ENCODE results near the gene C20orf144. TPM values are rescaled to one million over a fixed set of nuclear protein-coding genes. Genes with fewer than 3 reads are reported as not detected.

Gene C20orf144
- total RNA-seq, 1 donor from 2014 or later, result 0.24 TPM

GRCh38 chr20:33649201-33649681 lies 12.9 kb upstream of the C20orf144 start:
- DNase-seq (ENCODE audit: low read depth), result peak; percentile 79

GRCh38 chr20:33650111-33650752 lies 11.9 kb upstream of the C20orf144 start:
- DNase-seq (ENCODE audit: low read depth), result no peak

DNA sequence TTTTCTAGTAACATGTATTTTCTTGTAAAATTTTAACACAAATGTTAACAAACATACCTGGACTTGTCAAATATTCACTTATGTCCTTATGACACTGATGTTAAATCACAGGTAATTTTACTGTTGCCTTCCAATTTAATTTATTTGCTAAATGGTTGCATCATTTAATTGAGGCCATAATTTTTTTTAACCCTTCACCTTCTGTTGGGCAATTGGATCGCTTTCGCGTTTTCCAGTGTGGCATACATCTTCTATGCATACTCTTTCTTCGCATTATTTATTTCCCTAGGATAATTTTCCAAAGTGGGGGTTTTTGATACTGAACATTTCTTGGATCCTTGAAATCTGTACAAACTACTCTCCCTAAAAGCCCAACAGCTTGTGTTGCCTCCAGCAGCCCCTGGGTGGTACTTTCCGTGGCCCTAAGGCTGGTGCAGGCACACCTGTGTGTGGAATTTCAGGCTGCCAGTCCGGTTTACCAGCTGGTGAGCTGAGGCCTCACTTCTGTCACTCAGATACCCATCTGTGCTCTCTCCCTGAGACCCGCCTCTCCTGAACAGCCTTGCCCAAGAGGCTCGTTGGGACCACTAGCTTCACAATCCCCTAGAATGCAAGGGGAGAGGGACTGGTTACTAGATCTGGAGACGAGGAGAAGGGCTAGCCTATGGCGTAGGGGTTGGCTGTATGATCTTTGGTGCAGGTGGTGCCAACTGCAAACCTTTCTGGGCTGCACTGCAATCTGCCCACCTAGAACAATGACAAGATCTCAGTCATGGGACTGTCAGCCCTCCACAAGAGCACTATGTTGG lies 11.2 kb upstream of the C20orf144 start:
- DNase-seq (ENCODE audit: low read depth), result no peak

DNA sequence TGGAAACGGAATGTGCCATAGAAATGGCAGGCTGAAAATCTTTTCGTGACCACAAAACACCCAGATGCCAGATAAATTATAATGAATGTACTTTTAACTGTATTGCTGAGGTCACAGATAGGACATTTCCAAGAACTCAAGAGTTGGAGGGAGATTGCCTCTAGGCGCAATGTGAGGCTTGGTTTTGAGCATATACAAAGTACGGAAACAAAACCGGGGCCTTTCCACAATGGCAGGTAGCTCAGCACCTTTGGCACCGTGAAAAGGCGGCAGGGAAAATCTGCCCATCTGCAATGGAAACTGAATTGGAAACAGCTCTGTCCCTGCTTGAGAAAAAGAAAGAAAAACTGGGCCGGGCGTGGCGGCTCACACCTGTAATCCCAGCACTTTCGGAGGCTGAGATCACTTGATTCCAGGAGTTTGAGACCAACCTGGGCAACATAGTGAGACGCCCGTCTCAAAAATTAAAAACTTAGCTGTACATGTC lies 10.5 kb upstream of the C20orf144 start:
- no peak for DNase-seq (ENCODE audit: low read depth)

GRCh38 chr20:33653218-33653899 lies 8.8 kb upstream of the C20orf144 start:
- peak; percentile 74 for DNase-seq (ENCODE audit: low read depth)

- DNase-seq (ENCODE audit: low read depth), result peak; percentile 46
These were observed 8.1 kb upstream of the C20orf144 start for GRCh38 chr20:33653900-33654596.

DNA sequence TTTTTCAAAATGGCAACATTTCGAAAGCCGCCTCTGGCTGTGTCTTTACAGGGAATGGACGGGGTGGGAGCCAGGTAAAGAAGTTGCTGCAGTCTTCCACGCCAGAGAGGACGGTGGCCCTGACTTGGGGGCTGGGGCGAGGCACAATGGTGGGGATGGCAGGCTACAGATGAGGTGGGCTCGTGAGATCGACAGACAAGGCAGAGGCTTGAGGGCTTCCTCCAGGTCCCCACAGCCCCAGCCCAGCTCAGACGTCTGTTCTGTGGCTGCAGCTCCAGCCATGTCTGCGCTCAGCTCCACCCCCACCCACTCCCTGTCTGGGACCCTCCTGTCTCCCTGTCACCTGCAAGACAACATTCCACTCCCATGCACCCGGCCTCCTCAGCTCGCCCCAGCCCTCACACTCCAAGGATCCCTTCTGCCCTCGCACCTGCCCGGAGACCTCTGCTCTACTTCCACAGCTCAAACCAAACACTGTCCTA lies 7.4 kb upstream of the C20orf144 start:
- DNase-seq (ENCODE audit: low read depth), result no peak

GRCh38 chr20:33655164-33655563 lies 7.0 kb upstream of the C20orf144 start:
- no peak for DNase-seq (ENCODE audit: low read depth)

DNA sequence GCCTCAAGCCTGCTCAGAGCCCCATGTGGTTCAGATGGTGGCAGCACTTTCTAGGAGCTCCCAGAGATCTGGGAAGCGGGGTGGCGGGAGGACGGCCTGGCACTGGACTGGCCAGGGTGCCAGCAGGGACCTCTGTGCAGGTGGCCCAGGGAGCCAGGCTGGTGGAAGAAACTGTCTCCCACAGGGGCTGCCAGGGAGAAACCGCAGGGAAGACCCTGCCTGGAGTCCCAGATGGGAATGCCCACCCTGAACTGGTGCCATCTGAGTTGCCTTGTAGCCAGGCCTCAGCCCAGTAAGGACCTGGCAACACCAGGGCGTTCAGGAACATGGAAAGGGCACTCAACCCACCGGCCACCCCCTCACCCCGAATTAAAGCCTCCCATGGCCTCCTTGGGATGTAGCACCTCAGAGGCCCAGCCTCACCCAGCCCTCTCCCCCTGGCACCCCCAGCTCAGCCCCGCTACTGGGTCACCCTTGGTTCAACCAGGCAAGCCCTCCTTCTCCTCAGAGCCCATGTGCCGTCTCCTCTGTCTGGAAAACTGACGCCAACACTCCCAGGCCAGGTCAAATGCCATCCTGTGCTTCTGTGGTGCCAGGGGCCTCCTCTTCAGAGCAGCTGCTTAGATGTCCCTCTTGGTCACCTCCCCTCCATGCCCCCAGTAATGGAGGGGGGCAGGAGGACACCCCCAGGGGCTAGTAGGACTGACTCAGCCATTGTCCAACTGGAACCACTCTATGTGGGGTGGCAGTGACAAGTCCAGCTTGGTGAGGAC lies 5.9 kb upstream of the C20orf144 start:
- DNase-seq (ENCODE audit: low read depth), result no peak

DNA sequence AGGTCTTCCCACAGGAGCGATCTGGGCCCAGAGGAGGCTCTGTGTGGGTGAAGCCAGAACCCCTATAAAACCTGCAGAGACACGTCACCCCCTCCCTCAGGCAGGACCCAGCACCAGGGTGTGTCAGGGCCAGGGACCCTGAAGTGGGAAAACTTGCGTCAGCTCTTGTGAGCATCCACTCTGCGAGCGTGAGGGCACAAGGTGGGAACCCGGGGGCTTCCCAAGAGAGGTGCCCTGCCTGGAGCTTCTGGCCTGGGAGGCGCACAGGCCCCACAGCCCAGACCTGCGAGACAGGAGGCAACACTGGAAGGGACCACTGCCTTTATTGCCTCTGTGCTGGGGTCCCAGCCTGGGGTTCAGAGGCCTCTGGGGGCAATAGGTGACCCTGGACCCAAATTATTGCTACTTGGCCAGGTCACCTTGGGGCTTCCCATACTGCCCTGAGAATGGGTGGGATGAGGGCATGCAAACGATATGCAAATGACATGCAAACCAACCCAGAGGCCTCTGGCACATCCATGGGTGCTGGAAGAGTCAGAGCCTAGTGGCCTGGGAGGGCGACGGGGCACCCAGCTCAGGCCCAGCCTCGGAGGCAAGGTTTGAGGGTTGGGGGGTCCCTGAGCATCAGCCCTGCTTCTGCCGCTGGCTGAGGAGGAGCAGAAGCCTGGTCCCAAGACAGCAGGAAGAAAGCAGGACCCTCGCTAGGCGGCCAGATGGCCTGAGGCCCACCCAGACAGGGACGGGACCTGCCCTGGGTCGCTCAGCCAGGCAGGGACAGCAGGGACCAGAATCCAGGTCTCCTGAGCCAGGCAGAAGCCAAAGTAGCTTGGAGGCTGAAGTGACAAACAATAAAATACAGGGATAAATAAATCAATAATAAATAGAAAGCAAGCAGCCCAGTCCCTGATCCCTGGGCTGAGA lies 5.1 kb upstream of the C20orf144 start:
- no peak for DNase-seq (ENCODE audit: low read depth)

DNA sequence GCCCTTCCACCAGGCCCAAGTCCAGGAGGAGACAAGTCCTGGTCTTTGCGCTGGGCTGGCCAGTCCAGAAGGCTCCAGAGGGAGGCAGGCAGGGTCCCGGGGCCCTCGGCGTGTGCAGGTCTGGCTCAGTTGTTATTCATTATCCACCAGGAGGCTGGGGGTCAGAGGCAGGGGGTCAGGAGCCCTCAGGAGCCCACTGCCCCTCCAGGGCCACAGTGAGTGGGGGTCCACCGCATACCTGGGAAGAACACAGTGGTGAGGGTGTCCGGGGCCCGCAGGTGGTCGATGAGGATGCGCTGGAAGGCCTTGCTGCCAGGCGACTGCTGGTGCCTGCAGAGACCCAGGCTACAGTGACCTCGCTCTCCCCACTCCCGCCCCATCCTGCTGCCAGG lies 4.4 kb upstream of the C20orf144 start:
- DNase-seq (ENCODE audit: low read depth), result no peak

DNA sequence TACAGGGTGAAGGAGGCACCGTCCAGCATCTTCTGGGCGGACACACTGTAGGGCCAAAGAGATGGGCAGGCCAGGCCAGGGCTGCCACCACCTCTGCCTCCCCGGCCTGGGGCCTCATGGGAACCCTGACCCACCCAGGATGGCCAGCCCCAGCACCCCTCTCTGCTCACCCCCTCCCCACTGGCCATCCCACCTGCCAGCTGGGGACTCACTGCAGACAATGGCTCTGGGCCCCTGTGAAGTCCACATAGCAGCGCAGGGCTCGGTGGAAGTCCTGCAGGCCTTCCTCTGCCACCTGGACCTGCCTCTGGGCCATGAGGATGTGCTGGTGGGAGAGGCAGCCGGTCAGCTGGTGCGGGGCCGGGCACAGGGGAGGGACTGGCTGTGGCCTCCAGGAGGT lies 3.6 kb upstream of the C20orf144 start:
- DNase-seq (ENCODE audit: low read depth), result no peak

DNA sequence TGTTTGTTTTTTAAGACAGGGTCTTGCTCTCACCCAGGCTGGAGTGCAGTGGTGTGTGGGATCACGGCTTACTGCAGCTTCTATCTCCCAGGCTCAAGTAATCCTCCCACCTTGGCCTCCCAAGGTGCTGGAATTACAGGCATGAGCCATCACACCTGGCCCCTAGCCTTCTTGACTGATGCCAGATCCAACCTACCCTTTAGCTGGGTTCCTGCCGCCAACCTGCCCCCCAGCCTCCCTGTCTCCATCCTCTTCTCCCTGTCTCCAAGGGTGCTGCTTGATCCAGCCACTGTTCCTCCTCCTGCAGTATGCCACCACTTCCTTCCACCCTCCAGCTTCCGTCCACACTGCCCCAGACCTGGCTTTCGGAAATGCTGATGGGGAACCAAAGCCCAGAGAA lies 3.2 kb upstream of the C20orf144 start:
- no peak for DNase-seq (ENCODE audit: low read depth)

- DNase-seq (ENCODE audit: low read depth), result no peak
These were observed 2.6 kb upstream of the C20orf144 start for GRCh38 chr20:33659341-33660034.

DNA sequence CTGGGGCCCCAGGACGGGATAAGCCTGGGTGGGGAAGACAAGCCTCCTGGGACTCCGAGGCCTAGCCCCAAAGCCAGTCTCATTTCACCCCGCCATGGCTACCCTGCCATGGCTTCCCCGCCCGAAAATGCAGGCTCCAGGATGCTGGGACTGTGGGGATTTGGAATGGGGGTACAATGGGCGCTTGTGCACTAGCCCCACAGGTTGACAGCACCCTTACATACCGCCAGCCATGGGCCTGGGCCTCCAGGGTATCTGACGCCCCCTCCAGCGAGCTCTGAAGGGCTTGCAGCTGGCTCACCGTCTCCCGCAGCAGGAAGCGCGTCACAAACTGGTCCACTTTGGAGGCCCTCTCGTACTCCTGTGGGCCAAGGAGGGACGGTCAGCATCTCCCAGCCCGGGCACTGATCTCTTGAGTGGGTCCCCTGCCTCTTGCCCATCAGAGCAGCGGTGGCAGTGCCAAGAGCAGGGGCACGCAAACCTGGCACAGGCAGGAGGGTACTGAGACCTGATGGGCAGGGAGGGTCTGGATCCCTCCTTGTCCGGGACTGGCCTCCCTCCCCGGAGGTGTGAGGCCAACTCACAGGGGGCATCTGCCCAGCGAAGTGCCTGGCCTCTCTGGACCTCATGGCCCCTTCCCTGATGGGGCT lies 2.0 kb upstream of the C20orf144 start:
- no peak for DNase-seq (ENCODE audit: low read depth)

- no peak for DNase-seq (ENCODE audit: low read depth)
These were observed 1.5 kb upstream of the C20orf144 start for GRCh38 chr20:33660685-33661058.

- DNase-seq (ENCODE audit: low read depth), result peak; percentile 77
These were observed 1.3 kb downstream of the C20orf144 start for GRCh38 chr20:33663161-33664084.
